ENCODE results near the gene SMAD9. TPM values are rescaled to one million over a fixed set of nuclear protein-coding genes. Genes with fewer than 3 reads are reported as not detected.

The SMAD9 gene
- total RNA-seq, 1 donor from 2014 or later: 13.5 TPM

DNA sequence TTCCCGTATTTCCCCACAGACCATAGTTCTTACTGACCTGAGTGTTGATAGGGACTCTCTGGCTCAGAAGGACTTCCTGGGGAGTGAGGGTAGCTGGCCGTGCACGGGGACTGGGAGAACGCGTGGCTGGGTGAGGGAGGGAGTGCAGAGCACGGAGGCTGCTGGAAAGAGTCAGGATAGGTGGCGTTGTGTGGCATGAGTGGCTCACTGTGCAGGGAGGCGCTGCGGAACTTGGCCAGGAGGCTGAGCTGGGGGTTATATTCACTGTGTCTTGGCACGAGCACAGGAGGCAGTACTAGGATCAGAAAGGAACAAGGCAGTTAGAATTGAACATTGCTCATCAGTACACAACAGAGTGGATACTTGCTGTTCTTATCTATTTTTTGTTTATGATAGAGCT is 47.4 kb downstream of the SMAD9 start:
- H3K27me3 ChIP-seq: no peaks in the 10 kb centered on the region
- DNase-seq (ENCODE audit: extremely low spot score in 2 of 2): no peak
- TF ChIP-seq POLR2AphosphoS5 (IDR thresholded peaks at IDR 0.05; ENCODE audit: insufficient read depth in 1 of 2, low read depth in 1 of 2): no peak
- TF ChIP-seq POLR2A (IDR thresholded peaks at IDR 0.05): no peak
- TF ChIP-seq, protein P1, sequence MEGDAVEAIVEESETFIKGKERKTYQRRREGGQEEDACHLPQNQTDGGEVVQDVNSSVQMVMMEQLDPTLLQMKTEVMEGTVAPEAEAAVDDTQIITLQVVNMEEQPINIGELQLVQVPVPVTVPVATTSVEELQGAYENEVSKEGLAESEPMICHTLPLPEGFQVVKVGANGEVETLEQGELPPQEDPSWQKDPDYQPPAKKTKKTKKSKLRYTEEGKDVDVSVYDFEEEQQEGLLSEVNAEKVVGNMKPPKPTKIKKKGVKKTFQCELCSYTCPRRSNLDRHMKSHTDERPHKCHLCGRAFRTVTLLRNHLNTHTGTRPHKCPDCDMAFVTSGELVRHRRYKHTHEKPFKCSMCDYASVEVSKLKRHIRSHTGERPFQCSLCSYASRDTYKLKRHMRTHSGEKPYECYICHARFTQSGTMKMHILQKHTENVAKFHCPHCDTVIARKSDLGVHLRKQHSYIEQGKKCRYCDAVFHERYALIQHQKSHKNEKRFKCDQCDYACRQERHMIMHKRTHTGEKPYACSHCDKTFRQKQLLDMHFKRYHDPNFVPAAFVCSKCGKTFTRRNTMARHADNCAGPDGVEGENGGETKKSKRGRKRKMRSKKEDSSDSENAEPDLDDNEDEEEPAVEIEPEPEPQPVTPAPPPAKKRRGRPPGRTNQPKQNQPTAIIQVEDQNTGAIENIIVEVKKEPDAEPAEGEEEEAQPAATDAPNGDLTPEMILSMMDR (IDR thresholded peaks at IDR 0.05): no peak
- H3K27ac ChIP-seq: no peak overlapping the region
- intact Hi-C loops (cut with DNase I): no loop called here
- no peaks in the 10 kb centered on the region for H3K36me3 ChIP-seq
- no peaks in the 10 kb centered on the region for H3K9me3 ChIP-seq
- H3K4me1 ChIP-seq: no peaks in the 10 kb centered on the region
- H3K4me3 ChIP-seq: no peak overlapping the region

DNA sequence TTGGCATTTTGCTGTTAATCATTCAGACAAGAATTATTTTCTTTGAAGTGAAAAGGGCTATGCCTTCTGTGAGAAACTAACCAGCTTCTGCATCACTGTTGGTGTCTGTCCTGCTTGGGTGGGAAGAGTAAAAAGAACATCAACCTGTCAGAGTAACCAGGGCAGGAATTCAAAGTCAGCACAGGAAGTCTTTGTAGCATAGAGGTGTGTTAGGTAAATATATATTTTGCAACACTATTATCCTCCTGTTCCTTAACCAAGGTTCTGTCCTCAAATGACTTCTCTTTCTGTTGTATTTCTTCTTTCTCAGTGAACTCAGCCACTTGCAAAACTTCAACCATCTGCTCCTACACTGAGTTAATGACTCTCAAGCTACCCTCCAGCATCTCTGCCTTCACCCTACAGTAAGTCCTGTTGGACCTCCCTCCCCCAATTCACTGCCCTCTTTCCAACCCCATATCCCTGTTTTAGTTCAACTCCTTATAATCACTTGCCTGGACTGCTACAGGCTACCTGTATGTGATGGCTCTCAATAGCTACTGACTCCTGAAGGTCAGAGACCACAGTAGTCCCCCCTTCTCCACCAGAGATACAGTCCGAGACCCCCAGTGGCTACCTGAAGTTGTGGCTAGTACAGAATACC is 49.9 kb downstream of the SMAD9 start:
- no peak overlapping the region for H3K4me3 ChIP-seq
- DNase-seq (ENCODE audit: extremely low spot score in 2 of 2): no peak
- H3K27ac ChIP-seq: no peak overlapping the region
- H3K4me1 ChIP-seq: no peaks in the 10 kb centered on the region
- no peak for TF ChIP-seq POLR2AphosphoS5 (IDR thresholded peaks at IDR 0.05; ENCODE audit: insufficient read depth in 1 of 2, low read depth in 1 of 2)
- TF ChIP-seq POLR2A (IDR thresholded peaks at IDR 0.05): no peak
- TF ChIP-seq, protein P1 (IDR thresholded peaks at IDR 0.05): no peak
- no peaks in the 10 kb centered on the region for H3K9me3 ChIP-seq
- no peaks in the 10 kb centered on the region for H3K36me3 ChIP-seq
- no peaks in the 10 kb centered on the region for H3K27me3 ChIP-seq
- intact Hi-C loops (cut with DNase I): no loop called here

DNA sequence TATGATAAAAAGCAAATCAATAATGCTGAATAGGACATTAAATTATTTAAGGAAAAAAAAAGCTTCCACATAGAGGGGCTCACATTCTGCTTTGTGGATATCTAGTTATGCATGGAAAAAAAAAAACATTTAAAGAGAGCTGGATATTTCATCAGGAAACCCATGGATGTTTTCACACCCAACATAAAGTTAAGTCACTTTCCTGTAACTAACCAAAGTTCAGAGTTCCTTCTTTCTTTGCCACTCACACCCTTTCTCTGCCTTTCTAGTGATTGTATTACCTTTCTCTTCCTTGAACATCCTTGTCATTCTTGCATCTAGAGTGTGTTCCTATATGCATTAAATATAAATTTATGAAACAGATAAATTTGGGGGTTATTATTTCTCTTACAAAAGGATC is 53.8 kb downstream of the SMAD9 start:
- intact Hi-C loops (cut with DNase I): no loop called here
- no peak for TF ChIP-seq POLR2AphosphoS5 (IDR thresholded peaks at IDR 0.05; ENCODE audit: insufficient read depth in 1 of 2, low read depth in 1 of 2)
- DNase-seq (ENCODE audit: extremely low spot score in 2 of 2): no peak
- no peaks in the 10 kb centered on the region for H3K27me3 ChIP-seq
- no peak overlapping the region for H3K27ac ChIP-seq
- no peaks in the 10 kb centered on the region for H3K36me3 ChIP-seq
- no peak overlapping the region for H3K4me3 ChIP-seq
- no peaks in the 10 kb centered on the region for H3K4me1 ChIP-seq
- H3K9me3 ChIP-seq: no peaks in the 10 kb centered on the region

DNA sequence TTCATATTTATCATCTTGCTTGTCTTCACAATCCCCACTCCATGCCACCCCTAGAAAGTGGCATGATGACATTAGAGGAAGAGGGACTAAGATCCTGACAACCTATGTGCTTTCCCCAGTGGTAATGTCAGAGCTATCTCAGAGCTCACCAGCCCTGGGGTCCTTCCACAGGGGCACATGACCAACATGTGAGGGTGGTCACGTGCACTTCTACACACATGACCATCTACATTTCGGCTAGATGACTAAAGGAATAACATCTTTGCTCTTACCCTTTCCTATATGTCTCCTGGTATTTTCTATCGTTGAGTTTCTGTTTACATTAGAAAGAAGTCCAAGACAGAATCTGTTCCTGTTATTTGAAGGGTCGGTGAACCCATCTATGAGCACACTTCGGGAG is 54.8 kb downstream of the SMAD9 start:
- H3K9me3 ChIP-seq: no peaks in the 10 kb centered on the region
- TF ChIP-seq POLR2A (IDR thresholded peaks at IDR 0.05) (no peak), POLR2AphosphoS5 (IDR thresholded peaks at IDR 0.05; ENCODE audit: insufficient read depth in 1 of 2, low read depth in 1 of 2) (no peak)
- TF ChIP-seq, protein P1 (IDR thresholded peaks at IDR 0.05): no peak

DNA sequence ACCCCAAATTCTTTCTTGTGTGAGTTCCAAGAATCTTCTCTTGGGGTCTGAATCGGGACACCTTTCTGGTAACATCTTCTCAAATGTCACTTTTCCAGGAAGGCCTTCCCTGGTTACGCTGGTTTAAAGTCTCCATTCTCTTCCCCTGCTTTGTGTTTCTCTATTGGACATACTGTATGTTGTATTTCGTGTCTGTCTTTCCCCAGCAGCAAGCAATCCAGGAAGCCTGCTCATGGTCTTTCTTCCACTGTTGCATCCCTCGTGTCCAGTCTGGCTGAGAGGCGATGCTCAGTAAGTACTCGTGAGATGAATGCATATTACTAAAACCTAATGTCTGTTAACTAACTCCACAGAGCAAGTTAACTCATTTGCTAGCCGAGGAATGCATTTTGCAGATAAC is 57.3 kb downstream of the SMAD9 start:
- Histone ChIP-seq H3K27ac (no peak overlapping the region), H3K4me1 (no peaks in the 10 kb centered on the region), H3K36me3 (no peaks in the 10 kb centered on the region), H3K4me3 (no peak overlapping the region), H3K27me3 (no peaks in the 10 kb centered on the region), H3K9me3 (no peaks in the 10 kb centered on the region)
- DNase-seq (ENCODE audit: extremely low spot score in 2 of 2): no peak
- TF ChIP-seq, protein P1 (IDR thresholded peaks at IDR 0.05): no peak
- no peak for TF ChIP-seq POLR2A (IDR thresholded peaks at IDR 0.05)
- no peak for TF ChIP-seq POLR2AphosphoS5 (IDR thresholded peaks at IDR 0.05; ENCODE audit: insufficient read depth in 1 of 2, low read depth in 1 of 2)
- intact Hi-C loops (cut with DNase I): no loop called here

More for the DNA sequence above, 54.8 kb downstream of the SMAD9 start:
- Histone ChIP-seq H3K27me3 (no peaks in the 10 kb centered on the region), H3K36me3 (no peaks in the 10 kb centered on the region), H3K4me1 (no peaks in the 10 kb centered on the region), H3K4me3 (no peak overlapping the region), H3K27ac (no peak overlapping the region)
- no peak for DNase-seq (ENCODE audit: extremely low spot score in 2 of 2)
- intact Hi-C loops (cut with DNase I): no loop called here
